Parathyroid adenoma (tissue), 2 donors: ENCODE data around the gene ALK.

Source experiments
- H2AFZ ChIP-seq: fragments of 300-600 bp; sonication (generic); one replicate; pipeline ENCODE4 v1.7.0; 2017; ENCODE audit warnings: antibody characterized with exemption, mild to moderate bottlenecking
- H3K27ac ChIP-seq: fragments of 300-600 bp; sonication (generic); one replicate; pipeline ENCODE4 v1.7.0; 2017
- H3K27me3 ChIP-seq: fragments of 300-600 bp; sonication (generic); one replicate; pipeline ENCODE4 v1.7.0; 2017; ENCODE audit warnings: low read length; ENCODE audit not compliant: control insufficient read depth, insufficient read depth
- H3K36me3 ChIP-seq: fragments of 300-600 bp; sonication (generic); one replicate; pipeline ENCODE4 v1.7.0; 2017; ENCODE audit warnings: low read length; ENCODE audit not compliant: control insufficient read depth, insufficient read depth
- H3K4me1 ChIP-seq: fragments of 300-600 bp; sonication (generic); one replicate; pipeline ENCODE4 v1.7.0; 2017; ENCODE audit warnings: control low read depth
- H3K4me2 ChIP-seq: fragments of 300-600 bp; sonication (generic); one replicate; pipeline ENCODE4 v1.7.0; 2017; ENCODE audit warnings: low read length
- H3K4me3 ChIP-seq: fragments of 300-600 bp; sonication (generic); one replicate; pipeline ENCODE4 v1.7.0; 2017; ENCODE audit warnings: low read depth, low read length
- H3K79me2 ChIP-seq: fragments of 300-600 bp; sonication (generic); one replicate; pipeline ENCODE4 v1.7.0; 2017; ENCODE audit warnings: control low read depth
- H3K9ac ChIP-seq: fragments of 300-600 bp; sonication (generic); one replicate; pipeline ENCODE4 v1.7.0; 2017; ENCODE audit warnings: mild to moderate bottlenecking
- H3K9me3 ChIP-seq: fragments of 300-600 bp; sonication (generic); one replicate; pipeline ENCODE4 v1.7.0; 2017; ENCODE audit warnings: low read length; ENCODE audit not compliant: control insufficient read depth
- TF ChIP-seq, protein P1 (sequence below): fragments of 300-600 bp; sonication (generic); IDR thresholded peaks from one replicate; pipeline ENCODE4 v1.7.0; 2017; ENCODE audit warnings: antibody characterized with exemption, mild to moderate bottlenecking
- donor health status: primary hyperparathyroidism.

The ALK gene

DNA sequence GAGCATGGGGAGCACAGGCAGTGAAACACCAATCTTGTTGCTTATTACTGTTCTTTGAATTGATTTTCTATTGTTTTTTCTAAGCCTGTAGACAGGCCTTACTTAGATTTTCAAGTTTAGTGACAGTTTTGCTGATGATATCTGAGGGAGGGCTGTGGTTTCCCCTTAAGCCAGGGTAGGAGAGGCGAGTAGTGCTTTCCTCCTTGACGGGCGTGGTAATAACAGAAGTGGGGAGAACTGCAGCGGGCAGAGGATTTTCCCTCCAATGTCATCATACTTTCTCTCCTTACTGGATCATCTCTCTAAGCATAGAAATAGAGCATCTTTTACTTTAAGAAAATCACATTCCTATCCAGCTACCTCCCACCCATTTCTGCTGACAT, 314.4 kb downstream of the ALK start:
- Histone ChIP-seq H3K4me3 (no peak overlapping the region), H3K4me1 (no peaks in the 10 kb centered on the region), H3K36me3 (no peaks in the 10 kb centered on the region), H2AFZ (no peak overlapping the region), H3K9me3 (no peaks in the 10 kb centered on the region), H3K4me2 (no peak overlapping the region), H3K79me2 (no peaks in the 10 kb centered on the region), H3K27ac (no peak overlapping the region), H3K9ac (no peak overlapping the region), H3K27me3 (no peaks in the 10 kb centered on the region)
- TF ChIP-seq, protein P1, sequence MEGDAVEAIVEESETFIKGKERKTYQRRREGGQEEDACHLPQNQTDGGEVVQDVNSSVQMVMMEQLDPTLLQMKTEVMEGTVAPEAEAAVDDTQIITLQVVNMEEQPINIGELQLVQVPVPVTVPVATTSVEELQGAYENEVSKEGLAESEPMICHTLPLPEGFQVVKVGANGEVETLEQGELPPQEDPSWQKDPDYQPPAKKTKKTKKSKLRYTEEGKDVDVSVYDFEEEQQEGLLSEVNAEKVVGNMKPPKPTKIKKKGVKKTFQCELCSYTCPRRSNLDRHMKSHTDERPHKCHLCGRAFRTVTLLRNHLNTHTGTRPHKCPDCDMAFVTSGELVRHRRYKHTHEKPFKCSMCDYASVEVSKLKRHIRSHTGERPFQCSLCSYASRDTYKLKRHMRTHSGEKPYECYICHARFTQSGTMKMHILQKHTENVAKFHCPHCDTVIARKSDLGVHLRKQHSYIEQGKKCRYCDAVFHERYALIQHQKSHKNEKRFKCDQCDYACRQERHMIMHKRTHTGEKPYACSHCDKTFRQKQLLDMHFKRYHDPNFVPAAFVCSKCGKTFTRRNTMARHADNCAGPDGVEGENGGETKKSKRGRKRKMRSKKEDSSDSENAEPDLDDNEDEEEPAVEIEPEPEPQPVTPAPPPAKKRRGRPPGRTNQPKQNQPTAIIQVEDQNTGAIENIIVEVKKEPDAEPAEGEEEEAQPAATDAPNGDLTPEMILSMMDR: no peak

DNA sequence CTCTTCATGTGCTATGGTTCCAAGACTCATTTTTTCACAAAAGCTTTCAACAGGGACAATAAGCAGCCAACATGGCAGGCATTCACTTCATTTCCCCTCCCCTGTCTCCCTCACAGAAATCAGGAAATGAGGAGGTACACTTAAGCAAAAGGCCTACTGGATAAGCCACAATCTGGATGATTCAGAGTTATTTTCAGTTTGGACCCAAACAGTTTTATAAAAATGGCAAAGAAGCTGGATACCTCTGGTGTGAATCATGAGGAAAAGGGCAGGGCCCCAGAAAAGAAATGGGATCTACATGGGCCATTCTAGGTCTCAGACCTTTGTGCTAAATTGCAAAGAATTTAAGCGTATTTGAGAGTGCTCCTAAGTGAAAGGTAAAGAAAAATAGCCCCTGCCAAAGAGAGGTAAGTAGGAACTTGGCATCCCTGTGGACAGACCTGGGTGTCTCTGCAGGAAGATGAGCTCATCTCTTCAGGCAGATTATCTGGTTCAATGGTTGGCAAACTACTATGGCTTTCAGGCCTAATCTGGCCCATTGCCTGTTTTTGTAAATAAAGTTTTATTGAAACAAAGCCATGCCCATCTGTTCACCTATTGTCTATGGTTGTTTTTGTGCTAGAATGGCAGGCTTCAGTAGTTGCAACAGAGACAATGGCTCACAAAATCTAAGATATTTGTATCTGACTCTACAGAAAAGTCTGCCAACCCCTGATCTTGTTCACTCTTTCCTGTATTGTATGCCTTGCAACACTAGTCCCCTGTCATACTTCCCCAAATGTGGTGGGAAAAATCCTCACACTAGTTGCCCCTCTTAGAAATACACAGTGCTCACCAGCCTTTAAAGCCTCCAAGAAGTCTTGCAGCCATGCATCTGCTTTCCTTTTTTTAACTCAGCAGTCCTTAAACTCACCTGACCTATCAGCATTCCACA, 315.0 kb downstream of the ALK start:
- H3K36me3 ChIP-seq: no peaks in the 10 kb centered on the region
- H3K4me2 ChIP-seq: no peak overlapping the region
- H3K27ac ChIP-seq: no peak overlapping the region
- no peaks in the 10 kb centered on the region for H3K4me1 ChIP-seq
- no peaks in the 10 kb centered on the region for H3K27me3 ChIP-seq
- no peaks in the 10 kb centered on the region for H3K9me3 ChIP-seq
- H2AFZ ChIP-seq: no peak overlapping the region
- TF ChIP-seq, protein P1: no peak
- no peak overlapping the region for H3K4me3 ChIP-seq
- no peaks in the 10 kb centered on the region for H3K79me2 ChIP-seq
- H3K9ac ChIP-seq: no peak overlapping the region

DNA sequence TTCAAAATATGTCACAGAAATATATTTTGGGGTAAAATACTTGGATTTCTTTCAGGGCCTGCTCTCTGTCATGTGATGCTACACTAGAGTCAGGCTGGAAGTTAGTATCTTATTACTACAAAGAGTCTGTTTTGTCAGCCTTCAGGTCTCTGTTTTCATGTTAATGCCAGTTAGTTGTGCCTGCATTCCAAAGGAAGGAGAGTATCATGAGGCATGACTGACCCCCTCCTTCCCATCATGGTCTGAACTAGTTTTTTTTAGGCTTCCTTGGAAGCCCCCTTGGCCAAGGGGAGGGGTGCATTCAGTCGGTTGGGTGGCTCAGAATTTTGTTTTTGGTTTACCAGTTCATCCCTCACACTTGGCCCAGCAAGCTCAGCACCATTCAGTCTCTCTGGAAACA, 318.0 kb downstream of the ALK start:
- no peak overlapping the region for H3K4me2 ChIP-seq
- no peak overlapping the region for H2AFZ ChIP-seq
- H3K9me3 ChIP-seq: no peaks in the 10 kb centered on the region
- H3K4me1 ChIP-seq: no peaks in the 10 kb centered on the region
- H3K36me3 ChIP-seq: no peaks in the 10 kb centered on the region
- TF ChIP-seq, protein P1: no peak
- H3K79me2 ChIP-seq: no peaks in the 10 kb centered on the region
- H3K4me3 ChIP-seq: no peak overlapping the region
- no peak overlapping the region for H3K27ac ChIP-seq
- no peaks in the 10 kb centered on the region for H3K27me3 ChIP-seq
- H3K9ac ChIP-seq: no peak overlapping the region

DNA sequence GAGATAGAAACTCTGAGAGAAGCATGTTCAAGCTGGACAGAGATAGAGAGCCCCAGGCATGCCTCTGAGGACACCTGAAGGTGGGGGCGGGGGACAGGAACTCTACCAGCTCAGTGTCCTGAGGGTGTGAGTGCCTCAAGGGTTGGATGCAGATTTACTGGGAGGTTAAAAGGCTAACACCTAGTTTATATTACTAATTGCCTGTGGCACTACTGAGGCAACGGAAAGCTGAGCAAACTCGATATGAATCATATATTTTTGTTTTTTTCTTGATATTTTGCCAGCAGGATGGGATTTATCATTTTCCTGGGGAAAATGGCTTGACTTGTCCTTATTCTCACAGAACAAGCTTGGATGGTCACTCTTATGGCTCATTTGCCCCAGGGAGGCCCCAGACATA, 319.5 kb downstream of the ALK start:
- Histone ChIP-seq H3K4me2 (no peak overlapping the region), H3K4me1 (no peaks in the 10 kb centered on the region), H3K27me3 (no peaks in the 10 kb centered on the region), H3K4me3 (no peak overlapping the region), H3K36me3 (no peaks in the 10 kb centered on the region), H3K9me3 (no peaks in the 10 kb centered on the region), H2AFZ (no peak overlapping the region), H3K79me2 (no peaks in the 10 kb centered on the region), H3K9ac (no peak overlapping the region), H3K27ac (no peak overlapping the region)
- TF ChIP-seq, protein P1: no peak

DNA sequence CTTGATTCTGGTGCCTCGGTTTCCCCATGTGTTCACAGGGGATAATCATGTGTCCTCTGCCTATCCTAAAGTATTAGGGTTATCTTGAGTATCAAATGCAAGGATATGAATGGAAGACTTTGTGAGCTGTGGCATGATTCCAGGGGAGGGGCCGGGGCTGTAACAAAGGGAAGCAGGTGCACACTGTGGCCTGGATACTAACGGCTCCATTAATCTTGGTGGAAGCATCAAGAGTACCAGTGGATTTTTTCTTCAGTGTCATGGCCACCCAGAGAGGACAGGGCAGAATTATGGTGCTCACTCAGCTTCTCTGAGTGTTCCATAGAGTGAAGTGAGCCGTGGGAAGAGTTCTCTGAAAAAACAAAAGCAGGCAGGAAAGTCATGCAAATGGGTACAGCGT, 320.1 kb downstream of the ALK start:
- no peak overlapping the region for H3K4me2 ChIP-seq
- TF ChIP-seq, protein P1: no peak
- no peaks in the 10 kb centered on the region for H3K4me1 ChIP-seq
- no peak overlapping the region for H3K4me3 ChIP-seq
- no peak overlapping the region for H3K27ac ChIP-seq
- H3K79me2 ChIP-seq: no peaks in the 10 kb centered on the region
- no peak overlapping the region for H2AFZ ChIP-seq
- H3K36me3 ChIP-seq: no peaks in the 10 kb centered on the region
- no peaks in the 10 kb centered on the region for H3K27me3 ChIP-seq
- H3K9me3 ChIP-seq: no peaks in the 10 kb centered on the region
- no peak overlapping the region for H3K9ac ChIP-seq
